Measurements from ENCODE around the gene ALOX5. TPM values are rescaled to one million over a fixed set of nuclear protein-coding genes. Genes with fewer than 3 reads are reported as not detected.

ALOX5 gene
- total RNA-seq, 6 experiments from 2014 or later = not detected

- Mint-ChIP-seq H3K9me3 (no peaks in the 10 kb centered on the region), H3K4me3 (no peak overlapping the region), H3K36me3 (ENCODE audit: low read depth) (no peaks in the 10 kb centered on the region), H3K27ac (no peak overlapping the region), H3K27me3 (ENCODE audit: insufficient read depth) (peaks cover under 1% of the 10 kb centered on the region), H3K4me1 (ENCODE audit: low read depth) (no peaks in the 10 kb centered on the region)
- DNase-seq = no peak
- TF ChIP-seq CTCF (IDR thresholded peaks at IDR 0.05) = no peak
Observed at GRCh38 chr10:45452268-45452667, 78.3 kb downstream of the ALOX5 start.

DNA sequence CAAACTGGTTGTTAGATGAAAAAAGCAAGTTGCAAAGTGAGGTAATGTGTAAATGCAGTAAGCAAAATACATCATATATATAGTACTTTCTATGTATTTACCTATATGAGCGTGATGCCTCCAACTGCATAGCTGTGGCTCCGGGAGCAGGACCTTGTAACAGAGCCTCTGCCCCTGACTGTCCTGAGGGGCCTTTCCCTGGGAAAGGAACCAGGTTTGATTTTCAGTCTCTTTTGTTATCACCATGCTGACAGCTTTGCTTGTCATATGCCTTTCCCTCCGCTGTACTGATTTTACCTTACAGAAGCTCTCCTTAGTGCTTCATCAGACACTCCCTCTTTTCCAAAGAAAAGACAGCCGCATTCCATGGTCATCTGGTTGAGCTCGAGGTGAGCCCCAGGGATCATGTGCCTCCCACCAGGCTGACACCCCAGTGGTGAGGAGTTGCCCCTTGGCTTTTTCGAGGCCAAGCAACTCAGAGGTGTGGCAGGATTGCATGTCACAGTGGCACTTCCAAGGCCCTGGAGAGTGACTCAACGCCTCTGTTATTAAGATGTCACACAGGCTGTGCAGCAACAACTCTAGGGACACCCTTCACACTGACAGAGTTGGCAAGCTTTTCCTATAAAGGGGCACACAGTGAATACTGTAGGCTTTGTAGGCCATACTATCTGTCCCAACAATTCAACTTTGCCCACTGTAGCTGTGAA, 78.9 kb downstream of the ALOX5 start:
- no peak for TF ChIP-seq CTCF (IDR thresholded peaks at IDR 0.05)

GRCh38 chr10:45453639-45454255, 79.7 kb downstream of the ALOX5 start:
- Mint-ChIP-seq H3K36me3 (ENCODE audit: low read depth) (no peaks in the 10 kb centered on the region), H3K4me1 (ENCODE audit: low read depth) (no peaks in the 10 kb centered on the region), H3K9me3 (no peaks in the 10 kb centered on the region), H3K27ac (no peak overlapping the region), H3K27me3 (ENCODE audit: insufficient read depth) (no peaks in the 10 kb centered on the region), H3K4me3 (no peak overlapping the region)
- no peak for DNase-seq
- TF ChIP-seq CTCF (IDR thresholded peaks at IDR 0.05) = no peak

More for the DNA sequence above, 78.9 kb downstream of the ALOX5 start:
- no peak overlapping the region for H3K27ac Mint-ChIP-seq
- DNase-seq = no peak
- H3K27me3 Mint-ChIP-seq (ENCODE audit: insufficient read depth) = no peaks in the 10 kb centered on the region; the same call in 1 of the 2 replicates
- no peaks in the 10 kb centered on the region for H3K36me3 Mint-ChIP-seq (ENCODE audit: low read depth)
- H3K4me1 Mint-ChIP-seq (ENCODE audit: low read depth) = no peaks in the 10 kb centered on the region
- no peaks in the 10 kb centered on the region for H3K9me3 Mint-ChIP-seq
- no peak overlapping the region for H3K4me3 Mint-ChIP-seq

GRCh38 chr10:45454262-45454661, 80.2 kb downstream of the ALOX5 start:
- no peak overlapping the region for H3K4me3 Mint-ChIP-seq
- H3K27ac Mint-ChIP-seq = no peak overlapping the region
- H3K36me3 Mint-ChIP-seq (ENCODE audit: low read depth) = no peaks in the 10 kb centered on the region
- H3K4me1 Mint-ChIP-seq (ENCODE audit: low read depth) = no peaks in the 10 kb centered on the region
- DNase-seq = no peak
- no peaks in the 10 kb centered on the region for H3K9me3 Mint-ChIP-seq
- TF ChIP-seq CTCF (IDR thresholded peaks at IDR 0.05) = no peak
- H3K27me3 Mint-ChIP-seq (ENCODE audit: insufficient read depth) = no peaks in the 10 kb centered on the region

- Mint-ChIP-seq H3K27ac (no peak overlapping the region), H3K27me3 (ENCODE audit: insufficient read depth) (no peaks in the 10 kb centered on the region; the same call in 1 of the 2 replicates), H3K9me3 (no peaks in the 10 kb centered on the region), H3K4me1 (ENCODE audit: low read depth) (no peaks in the 10 kb centered on the region), H3K36me3 (ENCODE audit: low read depth) (no peaks in the 10 kb centered on the region), H3K4me3 (no peak overlapping the region)
- no peak for TF ChIP-seq CTCF (IDR thresholded peaks at IDR 0.05)
- no peak for DNase-seq
Observed at GRCh38 chr10:45454859-45455258, 80.8 kb downstream of the ALOX5 start.
